Measurements from ENCODE around the gene PRICKLE3. TPM values are rescaled to one million over a fixed set of nuclear protein-coding genes. Genes with fewer than 3 reads are reported as not detected.

PRICKLE3 gene
- total RNA-seq, 2 experiments from 2014 or later: 13.9 TPM

DNA sequence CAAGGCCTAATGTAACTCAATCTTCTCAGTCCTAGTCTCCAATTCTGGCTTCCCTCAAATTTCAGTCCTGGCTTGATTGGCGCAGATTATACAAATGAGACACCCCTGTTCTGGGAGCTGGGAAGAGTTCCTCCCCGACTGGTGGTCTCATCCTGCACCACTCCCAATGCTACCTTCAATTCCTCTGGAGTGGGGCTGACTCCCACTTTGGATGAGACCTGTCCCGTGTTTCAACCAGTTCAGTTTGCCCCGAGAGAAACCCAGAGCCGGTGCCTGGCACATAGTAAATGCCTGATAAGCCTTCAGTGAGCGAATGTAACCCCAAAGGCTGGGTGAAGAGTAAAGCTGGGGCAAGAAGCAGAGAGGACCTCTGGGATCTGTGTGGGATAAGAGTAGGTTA lies 17.8 kb upstream of the PRICKLE3 start:
- DNase-seq: no peak
- Mint-ChIP-seq H3K27me3 (ENCODE audit: low read depth) (no peaks in the 10 kb centered on the region), H3K27ac (no peak overlapping the region), H3K4me3 (no peak overlapping the region), H3K4me1 (ENCODE audit: low read depth) (peaks cover 12% of the 10 kb centered on the region), H3K9me3 (ENCODE audit: insufficient read depth) (no peaks in the 10 kb centered on the region), H3K36me3 (ENCODE audit: low read depth) (no peaks in the 10 kb centered on the region)
- ATAC-seq: no peak
- CTCF ChIA-PET: no interaction called here
- POLR2A ChIA-PET: no interaction called here

DNA sequence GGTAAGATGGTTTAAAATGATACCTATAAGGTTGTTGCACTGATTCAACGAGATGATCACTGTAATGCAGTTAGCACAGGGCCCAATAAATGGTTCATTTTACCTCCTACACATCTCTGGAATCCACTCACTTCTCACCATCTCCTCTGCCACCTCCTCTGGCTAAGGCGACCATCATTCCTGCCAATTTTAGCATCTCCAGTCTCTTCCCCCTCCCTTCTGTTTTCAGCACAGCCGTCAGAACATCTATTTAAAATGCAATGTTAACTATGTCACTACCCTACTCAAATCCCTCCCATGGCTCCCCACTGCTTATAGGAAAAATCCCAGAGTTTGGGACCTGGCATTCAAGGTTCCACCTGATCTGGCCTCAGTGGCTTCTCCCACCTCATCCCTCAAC lies 17.4 kb upstream of the PRICKLE3 start:
- ChIA-PET CTCF (interaction anchor here (2.2 kb wide), 1 partner anchor 11 kb away, joined by 13 read pairs; no protein-coding TSS in a partner anchor), POLR2A (no interaction called here)
- Mint-ChIP-seq H3K27me3 (ENCODE audit: low read depth) (no peaks in the 10 kb centered on the region), H3K27ac (no peak overlapping the region), H3K4me3 (no peak overlapping the region), H3K36me3 (ENCODE audit: low read depth) (no peaks in the 10 kb centered on the region), H3K4me1 (ENCODE audit: low read depth) (peaks cover 16% of the 10 kb centered on the region), H3K9me3 (ENCODE audit: insufficient read depth) (no peaks in the 10 kb centered on the region)
- no peak for ATAC-seq
- no peak for DNase-seq

DNA sequence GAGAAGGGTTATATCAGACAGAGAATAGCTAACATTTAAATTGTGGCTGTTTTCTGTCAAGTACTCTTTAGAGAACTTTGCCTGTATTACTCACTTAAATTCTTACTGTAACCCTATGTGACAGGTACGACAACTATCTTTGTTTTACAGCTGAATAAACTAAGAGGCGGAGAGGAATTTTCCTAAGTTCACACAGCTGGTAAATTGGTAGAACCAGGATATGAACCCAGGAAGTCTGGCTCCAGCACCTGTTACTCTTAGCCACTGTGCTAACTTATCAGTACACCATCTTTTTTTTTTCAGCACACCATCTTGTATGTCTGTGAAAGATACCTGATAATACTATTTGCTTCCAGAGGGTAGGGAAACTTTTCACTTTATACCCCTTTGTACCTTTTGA lies 15.8 kb upstream of the PRICKLE3 start:
- no peak overlapping the region for H3K27ac Mint-ChIP-seq
- DNase-seq (no peak), ATAC-seq (no peak)
- H3K4me1 Mint-ChIP-seq (ENCODE audit: low read depth): peaks cover 23% of the 10 kb centered on the region
- no peaks in the 10 kb centered on the region for H3K27me3 Mint-ChIP-seq (ENCODE audit: low read depth)
- no peak overlapping the region for H3K4me3 Mint-ChIP-seq
- ChIA-PET POLR2A (no interaction called here), CTCF (interaction anchor here (0.8 to 2.2 kb wide), 2 partner anchors 9 to 11 kb away, joined by 3 to 13 read pairs; no protein-coding TSS in a partner anchor)
- no peaks in the 10 kb centered on the region for H3K9me3 Mint-ChIP-seq (ENCODE audit: insufficient read depth)
- no peaks in the 10 kb centered on the region for H3K36me3 Mint-ChIP-seq (ENCODE audit: low read depth)

DNA sequence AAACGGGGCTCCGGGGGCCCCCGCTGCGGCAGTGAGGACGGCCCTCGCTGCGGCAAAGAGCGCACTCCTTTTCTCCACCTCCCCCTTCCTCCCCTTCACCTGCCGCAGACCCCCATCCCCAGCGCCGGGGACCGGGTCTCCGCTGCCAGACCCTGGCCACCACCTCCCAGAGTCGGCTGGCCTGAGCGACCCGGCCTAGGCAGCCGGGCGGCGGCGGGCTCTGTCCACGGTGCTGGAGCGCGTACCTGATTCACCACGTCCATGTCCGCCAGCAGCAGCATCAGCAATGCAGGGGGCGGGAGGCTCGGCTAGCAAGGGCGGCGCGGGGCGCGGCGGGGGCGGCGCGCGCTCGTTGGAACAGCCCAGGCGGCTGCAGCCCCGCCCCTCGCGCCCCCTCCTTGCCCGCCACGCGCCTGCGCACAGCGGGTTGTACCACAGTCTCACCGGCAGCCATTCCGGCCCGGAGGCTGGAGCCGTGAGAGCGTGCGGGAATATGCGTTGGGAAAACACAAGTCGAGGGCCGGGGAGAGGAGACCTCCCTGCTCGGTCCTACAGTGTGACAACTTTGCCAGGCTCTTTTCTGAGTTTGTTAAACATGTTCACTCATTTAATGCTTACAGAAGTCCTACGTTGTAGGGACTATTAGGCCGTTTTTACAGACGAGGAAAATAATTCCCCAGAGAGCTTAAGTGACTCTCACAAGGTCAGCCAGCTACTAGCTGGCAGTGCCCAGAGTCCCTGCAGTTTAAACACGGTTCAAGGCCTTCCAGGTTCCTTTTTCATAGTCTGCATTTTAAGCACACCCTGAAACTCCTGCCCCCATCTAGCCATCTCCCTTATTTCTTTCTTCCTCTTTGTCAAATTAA lies 14.0 kb upstream of the PRICKLE3 start, which contains the start of gene SYP:
Gene SYP (minus strand): TSS at position 288 of the 866 bp plus-strand sequence. CDS start 7 bp downstream, at position 281.
- ChIA-PET CTCF (interaction anchor here (0.8 kb wide), 1 partner anchor 9 kb away, joined by 3 read pairs; no protein-coding TSS in a partner anchor), POLR2A (no interaction called here)
- peak within 1 kb of the TSS; percentile 43 for H3K4me3 Mint-ChIP-seq
- no peaks in the 10 kb centered on the region for H3K27me3 Mint-ChIP-seq (ENCODE audit: low read depth)
- ATAC-seq (peak; percentile 99), DNase-seq (peak; percentile 89)
- H3K36me3 Mint-ChIP-seq (ENCODE audit: low read depth): no peaks in the 10 kb centered on the region
- peaks cover 23% of the 10 kb centered on the region for H3K4me1 Mint-ChIP-seq (ENCODE audit: low read depth)
- no peaks in the 10 kb centered on the region for H3K9me3 Mint-ChIP-seq (ENCODE audit: insufficient read depth)
- no peak within 1 kb of the TSS for H3K27ac Mint-ChIP-seq

DNA sequence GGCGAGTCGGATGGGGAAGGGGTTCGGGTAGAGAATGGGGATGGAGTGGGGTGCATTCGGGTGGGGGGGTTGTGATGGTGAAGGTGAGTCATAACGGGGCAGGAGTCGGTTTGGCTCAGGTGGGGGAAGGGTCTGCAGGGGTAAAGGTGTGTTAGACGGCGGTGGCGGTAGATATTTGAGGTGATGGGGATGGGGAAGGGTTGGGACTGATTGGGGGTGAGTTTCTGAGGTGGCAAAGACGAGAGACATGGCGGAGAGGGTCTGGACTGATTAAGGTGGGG lies 13.1 kb upstream of the PRICKLE3 start:
- Mint-ChIP-seq H3K27me3 (ENCODE audit: low read depth) (no peaks in the 10 kb centered on the region), H3K9me3 (ENCODE audit: insufficient read depth) (no peaks in the 10 kb centered on the region), H3K27ac (no peak overlapping the region), H3K4me3 (peak overlapping the region; percentile 18), H3K36me3 (ENCODE audit: low read depth) (no peaks in the 10 kb centered on the region), H3K4me1 (ENCODE audit: low read depth) (peaks cover 23% of the 10 kb centered on the region)
- ChIA-PET POLR2A (no interaction called here), CTCF (no interaction called here)
- no peak for ATAC-seq
- no peak for DNase-seq

DNA sequence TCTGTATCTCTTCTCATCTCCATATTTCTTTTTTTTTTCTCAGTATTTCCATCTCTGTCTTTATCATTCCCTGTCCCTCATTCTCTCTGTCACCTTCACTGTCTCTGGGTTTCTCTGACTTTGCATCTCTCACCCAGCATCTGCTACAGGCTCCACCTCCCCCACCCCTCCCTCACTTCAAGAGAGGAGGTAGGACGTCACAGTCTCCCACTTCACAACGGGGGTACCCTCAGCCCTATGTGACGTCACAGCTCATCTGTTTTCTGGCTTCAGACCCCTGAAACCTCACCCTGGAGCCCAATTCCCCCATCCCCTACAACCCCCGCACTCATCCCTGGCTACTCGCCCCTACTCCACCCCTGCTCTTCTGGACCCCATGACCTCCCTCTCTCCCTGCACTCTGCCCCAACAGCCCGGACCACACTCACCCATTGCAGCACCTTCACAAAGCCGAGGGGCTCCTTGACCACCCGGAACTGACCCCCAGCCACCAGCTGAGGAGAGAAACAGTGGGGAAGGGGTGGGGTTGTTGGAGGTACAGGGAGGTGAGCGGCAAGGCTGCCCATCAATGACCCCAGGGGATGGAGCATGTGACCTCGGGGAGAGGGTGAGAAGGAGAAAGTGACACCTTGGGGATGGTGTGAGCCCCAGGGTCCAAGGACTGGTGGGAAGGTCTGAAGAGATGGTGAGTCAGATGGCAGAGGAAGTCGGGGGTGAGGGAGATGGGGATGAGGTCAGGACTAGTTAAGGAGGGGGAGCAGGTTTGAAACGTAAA lies 12.6 kb upstream of the PRICKLE3 start:
- no peak for ATAC-seq
- Mint-ChIP-seq H3K4me3 (peak overlapping the region; percentile 18), H3K27ac (no peak overlapping the region), H3K27me3 (ENCODE audit: low read depth) (no peaks in the 10 kb centered on the region), H3K36me3 (ENCODE audit: low read depth) (no peaks in the 10 kb centered on the region), H3K9me3 (ENCODE audit: insufficient read depth) (no peaks in the 10 kb centered on the region), H3K4me1 (ENCODE audit: low read depth) (peaks cover 26% of the 10 kb centered on the region)
- ChIA-PET POLR2A (no interaction called here), CTCF (no interaction called here)
- no peak for DNase-seq

DNA sequence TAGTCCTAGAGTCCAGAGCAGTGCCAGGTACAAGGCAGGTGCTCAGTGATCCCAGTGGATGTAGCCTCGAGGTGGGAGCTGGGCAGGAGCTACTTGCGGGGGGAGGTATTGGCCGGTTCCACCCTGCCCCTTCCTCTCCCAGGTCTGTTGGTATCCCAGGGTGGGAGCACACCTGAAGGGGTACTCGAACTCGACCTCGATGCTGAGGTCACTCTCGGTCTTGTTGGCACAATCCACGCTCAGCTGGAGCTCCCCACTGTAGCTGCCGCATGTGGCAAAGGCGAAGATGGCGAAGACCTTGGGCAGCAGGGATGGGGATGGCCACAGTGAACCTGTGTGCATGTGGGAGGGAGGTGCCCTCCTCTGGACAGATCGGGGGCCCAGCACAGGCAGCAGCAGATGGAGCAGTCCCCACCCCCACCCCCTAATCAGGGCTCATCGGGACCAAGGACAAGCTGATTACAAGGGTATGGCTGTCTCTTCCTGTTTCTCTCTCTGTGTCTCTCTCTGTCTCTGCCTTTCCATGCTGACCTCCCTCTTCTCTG lies 11.4 kb upstream of the PRICKLE3 start:
- no peaks in the 10 kb centered on the region for H3K36me3 Mint-ChIP-seq (ENCODE audit: low read depth)
- ChIA-PET CTCF (no interaction called here), POLR2A (no interaction called here)
- H3K27ac Mint-ChIP-seq: no peak overlapping the region
- ATAC-seq (no peak), DNase-seq (no peak)
- H3K4me1 Mint-ChIP-seq (ENCODE audit: low read depth): peaks cover 38% of the 10 kb centered on the region
- H3K4me3 Mint-ChIP-seq: no peak overlapping the region
- H3K27me3 Mint-ChIP-seq (ENCODE audit: low read depth): no peaks in the 10 kb centered on the region
- H3K9me3 Mint-ChIP-seq (ENCODE audit: insufficient read depth): no peaks in the 10 kb centered on the region

DNA sequence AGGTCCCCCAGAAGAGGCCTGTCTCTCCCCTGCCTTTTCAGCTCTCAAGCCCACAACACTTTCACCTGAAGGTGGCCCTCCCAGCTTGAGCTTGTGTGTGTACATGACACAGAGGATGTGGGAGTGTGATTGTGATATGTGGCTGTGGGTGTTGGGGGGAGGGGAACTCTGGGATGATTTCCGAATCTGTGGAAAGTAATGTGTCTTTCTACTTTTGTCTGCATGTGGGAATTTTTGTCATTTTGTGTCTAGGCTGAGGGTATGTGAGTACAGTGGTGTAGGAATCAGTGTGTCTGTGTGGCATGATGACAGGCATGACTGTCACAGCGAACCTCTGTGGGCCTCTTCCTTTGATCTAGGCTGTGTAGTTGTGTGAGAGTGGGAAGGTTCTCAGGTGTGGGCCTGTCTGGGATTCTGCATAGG lies 7.4 kb upstream of the PRICKLE3 start:
- H3K4me1 Mint-ChIP-seq (ENCODE audit: low read depth): peaks cover 41% of the 10 kb centered on the region
- no peak for ATAC-seq
- no peaks in the 10 kb centered on the region for H3K27me3 Mint-ChIP-seq (ENCODE audit: low read depth)
- H3K27ac Mint-ChIP-seq: peak overlapping the region; percentile 58
- no peaks in the 10 kb centered on the region for H3K9me3 Mint-ChIP-seq (ENCODE audit: insufficient read depth)
- ChIA-PET CTCF (interaction anchor here (0.7 to 2.5 kb wide), 20 partner anchors 21 to 685 kb away, joined by 3 to 14 read pairs (median 4); partner anchors contain the start of genes PQBP1, TIMM17B and USP27X), POLR2A (no interaction called here)
- H3K4me3 Mint-ChIP-seq: no peak overlapping the region
- peak; percentile 30 for DNase-seq
- H3K36me3 Mint-ChIP-seq (ENCODE audit: low read depth): no peaks in the 10 kb centered on the region

DNA sequence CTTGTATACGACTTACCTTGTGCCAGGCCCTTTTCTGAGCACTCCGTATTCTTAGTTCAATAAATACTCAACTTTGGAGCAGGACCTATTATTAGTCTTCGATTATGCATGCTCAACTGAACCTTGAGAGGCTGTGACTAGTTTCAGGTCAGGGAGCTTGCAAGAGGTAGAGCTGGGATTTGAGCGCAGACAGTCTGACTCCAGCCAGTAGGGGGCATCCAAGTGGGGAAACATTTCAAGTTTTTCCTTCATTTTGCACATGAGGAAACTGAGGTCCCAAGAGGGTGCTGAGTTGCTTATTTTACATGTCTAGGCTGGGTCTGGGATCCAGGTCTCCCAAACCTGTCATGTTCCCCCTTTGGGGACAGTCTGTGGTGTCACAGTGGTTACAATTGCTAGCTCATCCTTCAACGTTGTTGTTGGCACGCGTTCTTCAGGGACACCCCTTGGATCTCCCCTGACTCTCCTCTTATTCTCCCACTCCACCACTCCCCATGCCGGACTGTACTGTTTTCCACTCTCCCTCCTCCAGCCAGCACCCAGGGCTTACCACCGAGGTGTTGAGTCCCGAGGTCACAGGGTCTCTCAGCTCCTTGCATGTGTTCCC lies 6.7 kb upstream of the PRICKLE3 start:
- H3K27ac Mint-ChIP-seq: peak overlapping the region; percentile 58
- H3K36me3 Mint-ChIP-seq (ENCODE audit: low read depth): no peaks in the 10 kb centered on the region
- CTCF ChIA-PET: interaction anchor here (0.7 to 2.5 kb wide), 28 partner anchors 9 to 686 kb away, joined by 3 to 14 read pairs (median 4); partner anchors contain the start of genes PQBP1, TIMM17B and USP27X
- DNase-seq (peak; percentile 58), ATAC-seq (no peak)
- no peaks in the 10 kb centered on the region for H3K27me3 Mint-ChIP-seq (ENCODE audit: low read depth)
- H3K4me3 Mint-ChIP-seq: peak overlapping the region; percentile 42
- POLR2A ChIA-PET: no interaction called here
- no peaks in the 10 kb centered on the region for H3K9me3 Mint-ChIP-seq (ENCODE audit: insufficient read depth)
- H3K4me1 Mint-ChIP-seq (ENCODE audit: low read depth): peaks cover 39% of the 10 kb centered on the region

DNA sequence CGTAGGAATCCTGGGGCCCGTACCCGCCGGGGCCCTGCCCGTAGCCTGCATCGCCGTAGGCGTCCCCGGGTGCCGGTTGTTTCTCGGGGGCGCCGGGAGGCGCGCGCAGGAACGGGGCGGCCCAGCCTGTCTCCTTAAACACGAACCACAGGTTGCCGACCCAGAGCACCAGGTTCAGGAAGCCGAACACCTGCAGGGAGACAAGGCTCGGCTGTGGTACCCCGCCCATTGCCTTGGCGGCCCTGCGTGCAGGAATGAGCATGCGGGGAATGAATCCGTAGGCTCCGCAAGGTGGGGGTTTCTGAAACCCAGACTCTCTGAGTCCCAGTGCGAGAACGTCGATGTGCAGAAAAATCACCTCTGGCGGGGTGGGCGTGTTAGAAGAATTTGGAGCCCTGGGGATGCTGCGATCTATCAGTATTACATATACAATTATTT lies 5.4 kb upstream of the PRICKLE3 start:
- ChIA-PET CTCF (interaction anchor here (0.8 to 2.5 kb wide), 9 partner anchors 11 to 687 kb away, joined by 3 to 14 read pairs (median 7); partner anchors contain the start of gene USP27X), POLR2A (interaction anchor here (0.6 kb wide), 1 partner anchor 189 kb away, joined by 3 read pairs; no protein-coding TSS in a partner anchor)
- DNase-seq: peak; percentile 44
- Mint-ChIP-seq H3K4me1 (ENCODE audit: low read depth) (peaks cover 42% of the 10 kb centered on the region), H3K4me3 (peak overlapping the region; percentile 89), H3K9me3 (ENCODE audit: insufficient read depth) (no peaks in the 10 kb centered on the region), H3K27ac (peak overlapping the region; percentile 93), H3K27me3 (ENCODE audit: low read depth) (no peaks in the 10 kb centered on the region), H3K36me3 (ENCODE audit: low read depth) (no peaks in the 10 kb centered on the region)
- no peak for ATAC-seq

DNA sequence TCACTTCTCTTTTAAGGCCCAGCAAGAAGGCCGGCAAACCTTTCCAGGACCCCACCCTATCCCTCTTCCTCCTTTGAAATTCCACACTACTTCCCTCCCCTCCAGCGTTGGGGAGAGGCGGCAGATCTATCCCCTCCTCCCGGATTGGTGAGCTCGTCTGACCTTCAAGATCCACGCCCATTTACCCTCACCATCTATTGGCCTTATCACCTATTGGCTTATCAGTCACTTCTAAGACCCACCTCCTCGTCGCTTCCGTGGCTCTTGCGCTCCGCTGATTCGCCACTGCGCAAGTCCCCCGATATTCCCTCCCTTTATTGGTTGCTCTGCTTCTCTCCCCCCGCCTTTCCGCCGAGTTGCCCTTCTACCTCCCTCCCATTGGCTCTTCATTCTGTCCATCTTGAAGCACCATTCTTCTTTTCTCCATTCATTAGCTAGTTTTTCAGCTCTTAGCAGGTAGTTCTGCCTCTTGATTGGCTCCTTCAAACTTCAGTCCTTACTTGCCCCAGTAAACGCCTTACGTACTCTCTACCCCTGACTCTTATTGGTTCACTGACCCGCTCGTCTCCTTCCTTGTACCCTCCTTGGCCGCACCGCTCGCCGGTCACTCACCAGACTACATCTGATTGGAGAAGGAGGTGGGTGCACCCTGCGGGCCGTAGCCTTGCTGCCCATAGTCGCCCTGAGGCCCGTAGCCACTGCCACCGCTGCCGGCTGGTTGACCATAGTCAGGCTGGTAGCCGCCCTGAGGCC lies 4.8 kb upstream of the PRICKLE3 start:
- DNase-seq (peak; percentile 93), ATAC-seq (peak; percentile 94)
- peak overlapping the region; percentile 93 for H3K27ac Mint-ChIP-seq
- ChIA-PET POLR2A (interaction anchor here (0.8 to 1.0 kb wide), 2 partner anchors 76 to 82 kb away, joined by 3 to 6 read pairs; no protein-coding TSS in a partner anchor), CTCF (interaction anchor here (0.6 to 2.1 kb wide), 11 partner anchors 10 to 563 kb away, joined by 3 to 7 read pairs (median 4); partner anchors contain the start of gene PLP2)
- peak overlapping the region; percentile 89 for H3K4me3 Mint-ChIP-seq
- peaks cover 45% of the 10 kb centered on the region for H3K4me1 Mint-ChIP-seq (ENCODE audit: low read depth)
- no peaks in the 10 kb centered on the region for H3K27me3 Mint-ChIP-seq (ENCODE audit: low read depth)
- no peaks in the 10 kb centered on the region for H3K36me3 Mint-ChIP-seq (ENCODE audit: low read depth)
- no peaks in the 10 kb centered on the region for H3K9me3 Mint-ChIP-seq (ENCODE audit: insufficient read depth)
